Activated CD8-positive, alpha-beta memory T cell treated with anti-CD3 and anti-CD28 coated beads, Interleukin-2, amount 50 U/mL, for 24 hours (primary cell): ENCODE data around the gene SNU13.
"Not testable (repeated sequence)": the region's sequence is repeated elsewhere in the genome, so short reads cannot be mapped to it uniquely, and the experiment has no call there.

Source experiments
- DNase-seq: peaks from one replicate; pipeline ENCODE4 v3.0.0-alpha.2; 2020; ENCODE audit errors: extremely low read depth

Gene SNU13

GRCh38 chr22:41641854-41642253 lies 46.8 kb downstream of the SNU13 start:
- DNase-seq: no peak

DNA sequence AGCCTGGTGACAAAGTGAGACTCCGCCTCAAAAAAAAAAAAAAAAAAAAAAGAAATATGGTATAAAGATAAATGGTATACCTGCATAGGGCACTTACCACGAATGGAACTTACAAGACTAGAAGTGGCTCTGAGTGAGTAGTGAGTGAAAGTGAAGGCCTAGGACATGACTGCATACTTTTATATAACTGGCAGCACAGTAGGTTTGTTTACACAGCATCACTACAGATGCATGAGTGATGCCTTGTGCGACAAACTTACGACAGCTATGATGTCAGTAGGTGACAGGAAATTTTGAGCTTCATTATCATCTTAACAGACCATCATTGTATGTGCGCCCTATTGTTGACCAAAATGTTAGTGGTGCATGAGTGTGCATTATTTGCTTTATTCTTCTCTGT lies 49.9 kb downstream of the SNU13 start:
- DNase-seq: no peak

DNA sequence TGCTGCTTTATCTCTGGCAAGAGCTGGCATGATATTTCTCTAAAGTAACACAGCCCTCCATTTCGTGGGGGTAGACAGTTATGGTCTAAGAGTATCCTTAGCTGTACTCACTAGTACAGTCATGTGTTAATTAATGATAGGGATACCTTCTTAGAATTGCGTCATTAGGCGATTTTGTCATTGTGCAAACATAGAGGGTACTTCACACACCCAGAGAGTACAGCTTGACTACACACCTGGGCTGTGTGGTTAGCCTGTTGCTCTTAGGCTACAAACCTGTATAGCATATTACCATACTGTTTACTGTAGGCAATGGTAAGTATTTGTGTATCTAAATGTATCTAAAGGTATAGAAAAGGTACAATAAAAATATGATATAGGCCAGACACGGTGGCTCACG lies 50.5 kb downstream of the SNU13 start:
- DNase-seq: no peak

- DNase-seq: not testable (repeated sequence)
Observed at GRCh38 chr22:41637623-41638022, 51.0 kb downstream of the SNU13 start.

GRCh38 chr22:41636467-41636866 lies 52.2 kb downstream of the SNU13 start:
- no peak for DNase-seq

DNA sequence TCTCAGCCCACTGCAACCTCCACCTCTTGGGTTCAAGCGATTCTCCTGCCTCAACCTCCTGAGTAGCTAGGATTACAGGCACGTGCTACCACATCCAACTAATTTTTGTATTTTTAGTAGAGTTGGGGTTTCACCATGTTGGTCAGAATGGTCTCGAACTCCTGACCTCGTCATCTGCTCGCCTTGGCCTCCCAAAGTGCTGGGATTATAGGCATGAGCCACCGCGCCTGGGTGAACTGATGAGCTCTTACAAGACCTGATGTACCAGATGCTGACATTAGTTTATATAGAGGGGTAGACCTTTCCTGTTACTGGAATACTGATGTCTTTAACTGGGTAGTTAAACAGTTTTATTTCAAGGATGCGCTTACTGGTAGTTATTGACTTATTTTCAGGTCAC lies 54.1 kb downstream of the SNU13 start:
- DNase-seq: not testable (repeated sequence)

DNA sequence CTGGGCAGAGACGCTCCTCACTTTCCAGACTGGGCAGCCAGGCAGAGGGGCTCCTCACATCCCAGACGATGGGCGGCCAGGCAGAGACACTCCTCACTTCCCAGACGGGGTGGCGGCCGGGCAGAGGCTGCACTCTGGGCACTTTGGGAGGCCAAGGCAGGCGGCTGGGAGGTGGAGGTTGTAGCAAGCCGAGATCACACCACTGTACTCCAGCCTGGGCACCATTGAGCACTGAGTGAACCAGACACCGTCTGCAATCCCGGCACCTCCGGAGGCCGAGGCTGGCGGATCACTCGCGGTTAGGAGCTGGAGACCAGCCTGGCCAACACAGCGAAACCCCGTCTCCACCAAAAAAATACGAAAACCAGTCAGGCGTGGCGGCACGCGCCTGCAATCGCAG lies 57.1 kb downstream of the SNU13 start:
- DNase-seq: not testable (repeated sequence)

GRCh38 chr22:41631115-41631514 lies 57.6 kb downstream of the SNU13 start:
- not testable (repeated sequence) for DNase-seq

GRCh38 chr22:41625577-41625976 lies 63.1 kb downstream of the SNU13 start:
- no peak for DNase-seq
